ENCODE measurements around the gene VTCN1. TPM values are rescaled to one million over a fixed set of nuclear protein-coding genes. Genes with fewer than 3 reads are reported as not detected.
"Not testable (repeated sequence)": the region's sequence is repeated elsewhere in the genome, so short reads cannot be mapped to it uniquely, and the experiment has no call there.

Gene VTCN1
- total RNA-seq, 2 donors from 2014 or later = not detected

DNA sequence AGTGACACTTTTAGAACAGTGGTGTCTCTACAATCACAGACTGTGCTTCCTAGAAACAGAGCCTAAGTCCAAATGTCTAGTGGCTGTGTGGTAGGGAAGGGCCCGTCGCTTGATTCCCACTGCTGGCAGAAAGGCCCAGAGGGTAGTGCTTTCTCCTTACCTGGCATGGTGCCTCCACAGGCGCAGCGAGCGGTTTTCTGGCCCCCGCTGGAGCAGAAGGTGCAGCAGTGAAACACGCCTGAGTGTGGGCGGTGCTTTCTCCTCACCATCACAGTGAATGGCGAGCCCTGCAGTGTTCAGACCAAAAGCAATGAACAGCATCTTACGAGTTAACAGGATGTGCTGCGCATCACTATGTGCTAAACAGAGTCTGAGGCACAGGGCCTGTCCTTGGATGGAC is 97.5 kb downstream of the VTCN1 start:
- DNase-seq (no peak), ATAC-seq (no peak)
- intact Hi-C loops (cut with DNase I) = no loop called here

DNA sequence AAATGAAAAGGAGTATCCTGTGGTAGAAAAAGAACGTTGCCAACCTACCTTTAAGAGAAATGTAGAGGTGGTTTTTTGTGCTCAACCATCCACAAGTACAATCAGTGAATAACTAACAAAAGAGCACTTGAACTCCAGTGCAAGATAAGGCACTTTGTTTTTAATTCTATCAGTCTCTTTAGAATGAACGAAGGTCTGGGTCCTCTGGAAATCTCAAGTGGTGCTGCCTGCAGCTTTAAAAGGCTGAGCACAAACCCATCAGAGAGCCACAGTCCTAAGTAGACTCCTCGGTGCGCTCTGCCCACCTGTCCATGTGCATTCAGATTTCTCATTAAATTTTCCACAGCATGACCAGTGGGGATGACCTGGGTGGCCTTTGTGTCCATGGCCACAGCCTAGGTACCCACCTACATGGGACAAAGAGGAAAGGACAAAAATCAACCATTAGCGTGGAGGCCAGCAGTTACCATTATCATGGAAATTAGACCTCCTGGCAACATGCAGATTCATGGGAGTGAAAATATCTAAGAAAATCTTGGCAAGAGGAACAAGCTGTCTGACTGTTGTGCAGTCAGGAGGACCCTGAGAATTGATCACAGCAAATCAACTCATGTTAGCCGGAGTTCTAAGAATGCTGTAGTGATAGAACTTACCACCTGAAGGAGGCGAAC is 98.5 kb downstream of the VTCN1 start:
- ATAC-seq (no peak), DNase-seq (no peak)
- intact Hi-C loops (cut with DNase I) = no loop called here

DNA sequence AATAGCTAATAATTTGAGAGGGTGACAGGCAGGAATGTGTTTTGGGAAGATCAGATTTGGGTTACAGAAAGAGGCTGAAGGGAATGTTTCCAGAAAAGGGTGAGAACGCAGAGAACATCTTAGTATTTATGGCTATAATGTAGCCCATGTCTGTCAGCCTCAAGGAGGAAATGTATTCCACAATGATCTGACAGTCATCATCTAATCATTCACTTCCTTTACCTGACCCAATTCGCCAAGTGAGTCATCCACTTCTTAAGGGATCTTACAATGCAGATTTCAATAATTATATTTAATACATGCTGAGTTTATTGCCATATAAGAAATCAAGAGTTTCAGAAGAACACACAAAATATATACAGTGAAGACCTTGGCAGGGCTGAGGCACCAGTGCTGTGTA is 100.0 kb downstream of the VTCN1 start:
- ATAC-seq = no peak
- intact Hi-C loops (cut with DNase I) = no loop called here
- DNase-seq = no peak

DNA sequence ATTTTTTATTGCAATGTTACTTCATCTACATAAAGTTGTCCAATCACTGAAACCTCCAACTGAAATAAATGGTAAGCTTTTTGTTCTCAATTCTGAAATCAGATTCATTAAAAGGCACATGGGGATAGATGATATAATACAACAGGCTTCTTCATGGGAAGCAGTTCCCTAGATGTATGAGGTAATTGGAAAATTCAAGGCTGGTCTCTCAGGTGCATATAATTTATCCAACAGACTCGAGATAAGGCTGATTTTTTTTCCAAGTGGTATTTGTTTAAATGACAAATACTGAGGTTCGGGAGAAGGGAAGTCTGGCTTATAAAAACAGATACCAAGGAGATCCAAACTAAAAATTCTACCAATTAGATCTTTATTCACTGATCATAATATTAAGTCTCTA is 103.4 kb downstream of the VTCN1 start:
- ATAC-seq (no peak), DNase-seq (no peak)
- intact Hi-C loops (cut with DNase I) = no loop called here

DNA sequence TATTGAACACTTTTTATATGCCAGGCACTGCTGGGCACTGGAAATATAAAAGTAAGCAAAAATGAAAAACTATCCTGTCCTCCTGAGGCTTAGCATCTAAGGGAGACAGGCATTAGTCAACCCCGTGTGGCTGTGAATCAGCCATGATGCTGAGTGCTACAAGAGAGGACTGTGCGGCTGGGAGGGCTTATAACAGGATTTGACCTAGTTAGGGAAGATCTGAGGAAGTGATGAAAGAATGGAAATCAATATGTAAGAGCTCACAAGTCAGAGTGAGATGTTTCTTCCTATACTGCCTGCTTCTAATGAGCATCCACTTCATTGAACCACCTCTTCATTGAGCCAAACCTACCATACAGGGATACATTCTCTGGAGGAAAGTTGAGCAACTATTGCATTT is 104.2 kb downstream of the VTCN1 start:
- DNase-seq (no peak), ATAC-seq (no peak)
- intact Hi-C loops (cut with DNase I) = no loop called here

DNA sequence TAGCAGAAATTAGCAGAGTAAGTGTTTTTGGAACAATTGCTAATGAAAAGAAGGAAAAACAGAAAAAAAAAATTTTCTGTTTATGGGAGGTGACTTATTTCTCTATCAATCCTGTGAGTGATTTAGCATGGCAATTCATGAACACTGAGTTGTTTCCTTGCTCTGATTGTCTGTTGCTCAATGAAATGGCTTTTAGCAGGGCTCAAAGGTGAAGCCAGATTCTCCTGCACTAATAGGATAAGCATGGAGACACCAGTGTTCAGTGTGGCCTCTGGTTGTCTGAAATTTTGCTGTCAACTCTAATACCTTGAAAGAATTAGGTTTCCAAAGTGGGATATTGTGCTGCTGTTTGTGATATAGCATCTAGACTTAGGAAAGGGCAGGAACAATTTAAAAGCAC is 105.0 kb downstream of the VTCN1 start:
- intact Hi-C loops (cut with DNase I) = no loop called here
- ATAC-seq = no peak
- DNase-seq = no peak

DNA sequence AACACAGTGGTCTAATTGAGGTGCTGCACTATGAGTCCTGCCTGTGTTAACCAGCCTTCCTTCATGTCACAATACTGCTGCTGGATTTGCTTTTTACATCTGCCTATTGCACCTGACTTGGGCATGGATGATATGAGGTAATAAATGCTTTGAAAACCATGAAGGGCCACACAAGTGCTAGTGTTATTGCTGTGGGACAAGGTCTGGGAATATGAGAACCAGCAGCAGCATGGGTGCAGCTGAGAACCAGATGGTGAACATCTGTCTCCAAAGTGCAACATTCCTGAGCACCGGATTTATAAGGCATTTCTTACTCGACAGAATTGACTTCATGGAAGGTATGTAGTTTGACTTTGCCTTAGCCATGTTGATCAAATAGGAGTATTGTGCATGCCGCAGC is 105.7 kb downstream of the VTCN1 start:
- ATAC-seq (no peak), DNase-seq (no peak)
- intact Hi-C loops (cut with DNase I) = no loop called here

DNA sequence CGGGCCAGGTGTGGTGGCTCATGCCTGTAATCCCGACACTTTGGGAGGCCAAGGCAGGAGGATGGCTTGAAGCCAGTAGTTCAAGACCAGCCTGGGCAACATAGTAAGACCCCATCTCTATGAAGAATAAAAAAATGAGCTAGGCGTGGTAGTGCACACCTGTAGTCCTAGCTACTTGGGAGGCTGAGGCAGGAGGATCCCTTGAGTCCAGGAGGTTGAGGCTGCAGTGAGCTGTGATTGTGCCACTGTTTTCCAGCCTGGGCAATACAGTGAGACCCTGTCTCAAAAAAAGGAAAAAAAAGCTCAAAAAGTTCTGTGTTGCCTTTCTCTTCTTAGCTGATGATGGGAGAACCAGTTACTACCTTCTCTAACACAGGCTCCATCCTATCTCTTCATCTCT is 108.9 kb downstream of the VTCN1 start:
- intact Hi-C loops (cut with DNase I); DNase-seq; ATAC-seq: not testable (repeated sequence)

DNA sequence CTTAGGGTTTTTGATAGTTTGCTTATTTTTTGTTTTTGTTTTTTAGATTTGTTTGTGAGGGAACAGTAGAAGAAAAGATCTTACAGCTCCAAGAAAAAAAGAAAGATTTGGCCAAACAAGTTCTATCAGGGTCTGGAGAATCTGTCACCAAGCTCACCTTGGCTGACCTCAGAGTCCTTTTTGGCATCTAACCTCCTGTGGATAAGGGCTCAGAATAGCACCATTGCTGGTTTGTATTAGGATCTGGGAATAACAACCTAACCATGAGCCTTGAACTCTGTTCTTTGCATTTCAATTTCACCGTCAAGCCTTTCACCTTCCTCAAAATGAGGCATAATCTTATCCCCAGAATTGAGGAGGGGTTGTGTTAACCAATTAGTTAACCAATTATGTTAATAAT is 109.4 kb downstream of the VTCN1 start:
- no peak for DNase-seq
- ATAC-seq = no peak
- intact Hi-C loops (cut with DNase I) = no loop called here

DNA sequence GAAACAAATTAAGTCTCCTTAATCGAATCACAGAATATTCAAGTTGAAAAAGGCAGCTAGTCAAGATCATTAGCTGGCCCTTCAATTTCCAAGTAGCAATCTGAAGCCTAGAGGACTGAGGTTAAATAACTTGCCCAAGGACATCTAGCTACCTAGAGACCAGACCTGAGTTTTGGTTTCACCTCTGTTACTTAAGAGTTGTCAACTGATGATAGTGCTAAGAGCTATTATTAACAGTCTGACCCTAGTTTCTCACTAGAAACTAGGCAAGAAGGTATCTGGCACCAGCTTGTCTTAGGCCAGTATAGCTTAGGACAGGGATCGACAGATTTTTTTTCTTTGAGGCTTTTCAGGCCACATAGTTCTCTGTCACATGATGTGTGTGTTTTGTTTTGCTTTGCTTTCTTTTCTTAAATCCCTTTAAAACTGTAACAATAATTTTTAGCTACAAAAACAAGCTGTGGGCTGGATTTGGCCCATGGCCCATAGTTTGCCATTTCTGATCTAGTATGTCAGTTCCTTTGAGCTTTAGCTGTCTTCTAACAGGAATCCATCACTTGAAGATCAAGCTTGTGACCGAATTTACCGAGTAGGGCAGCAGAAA is 112.3 kb downstream of the VTCN1 start:
- intact Hi-C loops (cut with DNase I) = no loop called here
- DNase-seq = no peak
- no peak for ATAC-seq

DNA sequence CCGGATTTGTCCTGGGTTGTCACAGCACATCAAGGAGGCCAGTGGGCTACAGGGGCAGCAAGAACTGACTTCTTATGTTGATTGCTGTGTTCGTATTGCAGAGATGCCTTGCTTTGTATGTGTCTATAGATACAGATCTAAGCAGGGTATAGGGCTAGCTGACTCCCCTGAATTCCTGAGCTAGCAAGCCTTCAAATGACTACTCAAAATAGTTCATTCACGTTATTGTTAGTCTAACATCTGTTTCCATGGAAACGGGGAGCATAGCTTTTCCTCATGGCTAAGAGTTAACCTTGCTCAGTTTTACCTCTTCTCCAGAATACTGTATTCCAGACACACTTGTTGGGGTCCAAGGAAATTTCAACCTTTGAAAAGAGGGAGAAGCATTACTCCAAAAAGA is 113.3 kb downstream of the VTCN1 start:
- ATAC-seq (no peak), DNase-seq (no peak)
- intact Hi-C loops (cut with DNase I) = no loop called here

DNA sequence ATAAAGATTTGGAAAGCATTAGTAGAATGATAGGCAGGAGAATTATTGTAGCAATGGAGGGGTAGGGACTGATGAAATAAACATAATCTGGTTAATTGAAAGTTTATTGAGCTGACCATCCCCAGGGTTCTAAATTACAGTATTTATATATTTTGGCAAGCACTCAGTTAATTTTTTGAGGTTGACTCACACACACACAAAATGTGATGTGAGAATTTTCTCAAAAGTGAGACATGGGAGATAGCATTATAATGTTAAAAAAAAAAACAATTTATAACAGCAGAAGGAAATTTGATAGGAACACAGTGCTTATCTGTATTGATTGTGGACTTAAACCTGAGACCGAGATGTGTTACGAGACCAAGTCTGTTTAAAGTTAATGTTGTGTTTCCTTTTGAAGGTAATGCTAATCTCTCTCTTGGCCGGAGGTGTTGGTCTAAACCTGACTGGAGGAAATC is 113.7 kb downstream of the VTCN1 start:
- DNase-seq = no peak
- intact Hi-C loops (cut with DNase I) = no loop called here
- no peak for ATAC-seq

DNA sequence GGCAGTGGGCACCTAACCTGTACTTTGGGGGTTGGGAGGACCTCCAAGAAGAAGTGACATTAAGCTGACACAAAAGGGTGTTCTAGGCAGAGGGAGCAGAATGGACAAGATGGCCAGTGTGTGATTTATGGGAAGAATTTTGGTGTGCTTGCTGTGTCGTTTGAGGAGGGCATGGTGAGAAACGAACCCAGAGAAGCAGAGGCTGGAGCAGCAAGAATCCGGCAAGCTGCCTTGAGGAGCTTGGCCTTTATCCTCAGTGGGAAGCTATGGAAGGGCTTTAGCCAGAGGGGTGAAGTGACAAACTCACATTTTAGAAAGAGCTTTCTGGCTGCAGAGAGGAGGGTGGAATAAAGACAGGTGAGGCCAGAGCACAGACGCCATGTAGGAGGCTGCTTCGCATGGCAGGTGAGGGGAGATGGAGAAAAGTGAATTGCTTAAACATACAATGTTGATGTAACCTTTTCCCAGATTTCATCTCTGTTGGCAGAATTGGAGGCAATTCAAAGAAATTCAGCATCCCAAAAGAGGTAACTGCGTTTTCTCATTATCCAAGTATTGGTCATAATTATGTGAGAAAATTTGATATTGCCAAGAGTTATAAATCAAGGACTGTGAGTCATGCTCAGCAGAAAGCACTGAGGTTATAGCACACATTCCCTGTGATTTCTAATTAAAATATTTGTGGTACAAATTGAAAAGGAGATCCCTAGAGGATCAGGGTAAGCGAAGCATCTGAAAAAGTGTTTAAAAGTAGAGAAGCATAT is 115.7 kb downstream of the VTCN1 start:
- no peak for ATAC-seq
- DNase-seq = no peak
- intact Hi-C loops (cut with DNase I) = no loop called here

DNA sequence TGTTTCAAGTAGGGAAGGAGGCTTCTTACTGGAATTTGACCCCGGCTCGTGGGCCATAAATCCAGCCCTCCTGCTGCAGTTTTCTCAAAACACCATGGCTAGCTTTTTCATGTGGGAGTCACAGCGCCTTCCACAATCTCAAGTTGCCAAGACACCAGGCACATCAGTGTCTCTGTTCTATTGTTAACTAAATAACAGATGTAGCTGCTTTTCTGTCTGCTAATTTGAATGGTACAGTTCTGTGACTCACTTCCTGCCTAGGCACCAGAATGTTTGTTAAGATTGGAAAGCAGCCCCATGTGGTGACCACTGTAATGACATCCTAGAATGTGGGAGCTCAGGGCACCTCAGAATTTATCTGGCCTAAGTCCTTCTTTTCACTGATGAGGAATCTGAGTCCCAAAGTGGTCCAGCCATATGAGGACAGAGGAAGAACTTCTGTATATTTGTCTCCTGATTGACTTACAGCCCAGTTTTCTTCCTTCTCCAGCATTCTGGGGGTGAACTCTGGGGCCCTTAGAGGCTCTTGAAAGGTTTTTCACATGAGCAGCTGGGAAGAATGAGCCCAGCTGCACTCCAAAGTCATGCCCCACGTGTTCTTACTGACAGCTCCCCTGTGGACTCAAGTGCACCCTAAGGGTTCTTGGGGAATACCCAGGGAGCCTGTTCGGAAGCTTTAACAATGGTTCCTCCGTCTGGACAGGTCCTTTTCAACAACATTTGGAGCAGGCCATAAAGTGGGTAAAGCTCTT is 116.7 kb downstream of the VTCN1 start:
- peak in 1 of 2 donors; percentile 32 for ATAC-seq
- intact Hi-C loops (cut with DNase I) = no loop called here
- DNase-seq = no peak

Small RNA genes lying within 50 kb of the gene (microRNA-seq; reads per million reads assigned to microRNA genes)
- gene MIR942 = 4.9 to 5.2 reads per million in 2 donors

Other genes starting within 250 kb of the VTCN1 start
- gene CD101, start 209.2 kb downstream of the VTCN1 start, total RNA-seq = 1 to 10 TPM; 1.1 to 3.1 TPM
- gene TTF2, start 150.6 kb downstream of the VTCN1 start, total RNA-seq = 1 to 10 TPM; 8.0 to 9.4 TPM
- gene TRIM45, start 89.2 kb downstream of the VTCN1 start, total RNA-seq = 10 to 100 TPM in 1 of 2 donors, 1 to 10 TPM in 1; 8.2 to 14.3 TPM
- 10 to 100 TPM; 36.3 TPM for gene MAN1A2, start 156.5 kb upstream of the VTCN1 start, total RNA-seq